ENCODE results near the gene ANKRD35.
"Not testable (repeated sequence)": the region's sequence is repeated elsewhere in the genome, so short reads cannot be mapped to it uniquely, and the experiment has no call there.

Gene ANKRD35, protein sequence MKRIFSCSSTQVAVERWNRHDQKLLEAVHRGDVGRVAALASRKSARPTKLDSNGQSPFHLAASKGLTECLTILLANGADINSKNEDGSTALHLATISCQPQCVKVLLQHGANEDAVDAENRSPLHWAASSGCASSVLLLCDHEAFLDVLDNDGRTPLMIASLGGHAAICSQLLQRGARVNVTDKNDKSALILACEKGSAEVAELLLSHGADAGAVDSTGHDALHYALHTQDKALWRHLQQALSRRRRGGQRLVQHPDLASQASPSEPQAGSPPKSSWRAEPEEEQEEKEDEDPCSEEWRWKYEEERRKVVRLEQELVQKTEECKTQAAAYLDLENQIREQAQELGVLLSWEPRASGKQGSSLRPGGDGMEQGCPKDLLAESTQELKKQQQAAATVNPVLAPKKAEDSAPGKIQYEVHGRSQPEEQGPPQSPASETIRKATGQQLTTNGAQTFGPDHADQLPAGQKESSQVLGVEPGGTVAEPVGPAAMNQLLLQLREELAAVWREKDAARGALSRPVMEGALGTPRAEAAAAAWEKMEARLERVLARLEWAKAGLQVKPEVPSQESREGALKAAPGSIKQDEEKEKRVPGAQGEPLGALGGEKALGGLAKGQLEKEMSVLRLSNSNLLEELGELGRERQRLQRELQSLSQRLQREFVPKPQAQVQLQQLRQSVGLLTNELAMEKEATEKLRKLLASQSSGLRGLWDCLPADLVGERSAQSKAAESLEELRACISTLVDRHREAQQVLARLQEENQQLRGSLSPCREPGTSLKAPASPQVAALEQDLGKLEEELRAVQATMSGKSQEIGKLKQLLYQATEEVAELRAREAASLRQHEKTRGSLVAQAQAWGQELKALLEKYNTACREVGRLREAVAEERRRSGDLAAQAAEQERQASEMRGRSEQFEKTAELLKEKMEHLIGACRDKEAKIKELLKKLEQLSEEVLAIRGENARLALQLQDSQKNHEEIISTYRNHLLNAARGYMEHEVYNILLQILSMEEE

DNA sequence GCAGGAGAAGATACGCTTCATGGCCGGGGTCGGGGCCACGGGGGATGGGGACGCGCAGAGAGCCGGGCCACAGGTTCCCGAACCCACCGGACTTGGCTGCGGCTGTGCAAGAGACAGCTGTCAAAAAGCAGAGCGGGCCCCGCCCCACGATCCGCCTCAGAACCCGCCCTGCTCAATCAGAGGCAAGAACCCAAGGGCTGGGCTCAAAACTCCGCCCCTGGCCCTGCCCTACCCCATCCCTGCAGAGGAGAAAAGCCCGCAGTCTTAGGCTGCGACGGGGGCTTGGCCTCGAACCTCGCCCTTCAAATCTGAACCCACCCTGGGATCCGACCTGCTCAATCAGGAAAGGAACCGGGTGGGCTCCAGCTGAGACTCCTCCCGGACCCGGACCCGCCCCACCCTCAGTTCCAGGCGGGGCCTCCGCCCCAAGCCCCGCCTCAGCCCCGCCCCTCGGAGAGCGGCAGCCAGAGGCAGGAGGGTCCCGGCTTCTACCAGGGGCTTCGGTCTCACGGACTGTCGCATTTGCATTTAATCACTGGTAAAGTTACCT lies at the start of gene ANKRD35:
Gene ANKRD35, minus strand, starts transcription at position 129 of the 550 bp plus-strand sequence. Its CDS starts 108 bp downstream, at position 21.
- DNase-seq = peak; percentile 68

DNA sequence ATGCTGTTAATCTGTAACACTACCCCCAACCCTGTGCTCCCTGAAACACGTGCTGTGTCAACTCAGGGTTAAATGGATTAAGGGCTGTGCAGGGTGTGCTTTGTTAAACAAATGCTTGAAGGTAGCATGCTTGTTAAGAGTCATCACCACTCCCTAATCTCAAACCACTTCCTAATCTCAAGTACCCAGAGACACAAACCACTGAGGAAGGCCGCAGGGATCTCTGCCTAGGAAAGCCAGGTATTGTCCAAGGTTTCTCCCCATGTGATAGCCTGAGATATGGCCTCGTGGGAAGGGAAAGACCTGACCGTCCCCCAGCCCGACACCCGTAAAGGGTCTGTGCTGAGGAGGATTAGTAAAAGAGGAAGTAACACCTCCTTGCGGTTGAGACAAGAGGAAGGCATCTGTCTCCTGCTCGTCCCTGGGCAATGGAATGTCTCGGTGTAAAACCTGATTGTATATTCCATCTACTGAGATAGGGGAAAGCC lies 46.9 kb upstream of the ANKRD35 start:
- not testable (repeated sequence) for DNase-seq

DNA sequence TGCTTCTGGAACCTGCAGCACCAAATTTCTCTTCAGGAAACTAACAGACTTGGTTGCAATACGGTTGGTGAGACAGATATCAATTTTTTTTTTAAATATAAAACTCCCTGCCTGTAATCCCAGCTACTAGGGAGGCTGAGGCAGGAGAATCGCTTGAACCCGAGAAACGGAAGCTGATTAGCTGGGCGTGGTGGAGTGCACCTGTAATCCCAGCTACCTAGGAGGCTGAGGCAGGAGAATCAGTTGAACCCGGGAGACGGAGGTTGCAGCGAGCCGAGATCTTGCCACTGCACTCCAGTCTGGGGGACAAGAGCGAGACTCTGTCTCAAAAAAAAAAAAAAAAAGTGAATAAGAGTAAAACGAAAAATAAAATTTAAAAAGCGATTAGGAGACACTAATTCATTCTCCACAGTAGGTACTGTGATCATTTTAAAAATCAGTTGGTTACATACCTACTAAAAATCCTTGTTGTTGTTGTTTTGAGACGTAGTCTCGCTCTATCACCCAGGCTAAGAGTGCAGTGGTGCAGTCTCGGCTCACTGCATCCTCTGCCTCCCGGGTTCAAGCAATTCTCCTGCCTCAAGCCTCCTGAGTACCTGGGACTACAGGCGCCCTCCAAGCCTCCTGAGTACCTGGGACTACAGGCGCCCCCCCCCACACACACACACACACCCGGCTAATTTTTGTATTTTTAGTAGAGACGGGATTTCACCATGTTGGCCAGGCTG lies 42.4 kb upstream of the ANKRD35 start:
- DNase-seq = no peak

DNA sequence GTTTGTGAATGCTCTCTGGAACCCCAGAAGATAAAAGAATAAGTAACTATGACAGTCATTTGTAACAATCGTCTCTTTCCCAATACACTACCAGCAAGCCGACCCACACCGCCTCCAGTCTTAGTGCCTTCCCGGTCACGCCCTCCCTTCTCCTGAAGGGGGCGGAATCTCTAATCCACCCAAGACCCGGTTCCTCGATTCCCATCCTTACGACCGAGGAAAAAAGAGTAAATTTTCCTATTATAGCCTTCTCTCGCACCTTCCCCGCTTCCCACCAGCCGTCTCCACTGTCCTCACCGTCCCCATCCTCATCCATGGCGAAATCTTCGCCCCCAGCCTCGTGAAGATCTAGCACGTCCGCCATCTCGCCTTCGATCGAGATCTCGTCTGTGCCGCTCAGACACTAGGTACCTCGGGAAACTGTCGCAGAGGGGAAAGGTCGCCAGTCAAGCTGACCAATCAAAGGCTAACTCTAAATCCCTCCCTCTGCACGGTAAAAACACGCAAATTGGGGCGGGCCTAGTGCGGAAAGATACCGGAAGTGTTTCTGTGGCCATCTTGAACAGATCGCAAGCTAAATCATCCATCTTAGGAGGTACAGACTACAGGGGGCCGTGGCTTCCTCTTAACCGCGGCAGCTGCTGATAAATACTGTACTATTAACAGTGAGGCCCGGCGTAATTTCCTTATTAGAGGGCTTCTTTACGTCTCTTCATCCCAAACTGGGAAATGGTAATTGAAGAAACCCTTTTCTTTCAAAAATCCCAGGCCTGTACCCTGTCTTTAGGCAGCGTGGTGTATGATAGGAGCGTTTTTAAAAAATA lies 41.6 kb upstream of the ANKRD35 start, which contains the start of gene RBM8A:
Gene RBM8A, minus strand, starts transcription at position 422 of the 824 bp plus-strand sequence. Its CDS starts 58 bp downstream, at position 364.
- peak; percentile 97 for DNase-seq

DNA sequence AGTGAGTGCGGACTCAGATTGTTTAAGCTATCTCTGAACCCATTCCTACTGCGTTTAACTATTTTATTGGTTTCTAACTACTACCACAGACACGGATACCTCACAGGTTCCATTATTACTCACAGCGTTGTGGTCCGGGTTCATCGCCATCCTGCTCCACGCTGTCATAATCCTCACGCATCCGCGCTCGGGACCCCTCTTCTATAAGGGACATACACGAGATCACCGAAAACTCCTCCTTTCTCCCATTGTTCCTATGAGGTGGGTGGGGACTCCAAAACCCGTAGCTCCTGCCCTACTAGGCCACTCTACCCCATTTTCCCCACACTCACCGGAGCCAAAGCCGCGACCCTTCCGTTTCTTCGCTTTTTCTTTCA lies 41.0 kb upstream of the ANKRD35 start:
- DNase-seq = no peak

DNA sequence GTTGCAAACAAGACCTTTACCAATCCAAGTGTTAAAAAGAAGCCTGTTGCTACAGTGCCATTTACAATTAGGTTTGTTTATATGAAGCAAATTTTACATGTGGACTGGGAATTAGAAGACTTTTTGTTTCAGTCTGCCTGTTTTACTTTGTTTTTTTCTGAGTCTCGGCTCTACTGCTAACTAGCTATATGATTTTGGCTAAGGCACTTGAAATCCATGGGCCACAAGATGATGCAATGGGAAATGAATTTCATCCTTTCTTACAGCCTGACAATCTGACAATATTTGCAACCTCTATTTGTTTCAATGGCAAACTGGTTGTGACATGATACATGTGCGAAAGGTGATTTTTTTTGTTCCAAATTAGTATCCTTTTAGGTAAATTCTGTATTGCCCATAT lies 36.6 kb upstream of the ANKRD35 start:
- no peak for DNase-seq

DNA sequence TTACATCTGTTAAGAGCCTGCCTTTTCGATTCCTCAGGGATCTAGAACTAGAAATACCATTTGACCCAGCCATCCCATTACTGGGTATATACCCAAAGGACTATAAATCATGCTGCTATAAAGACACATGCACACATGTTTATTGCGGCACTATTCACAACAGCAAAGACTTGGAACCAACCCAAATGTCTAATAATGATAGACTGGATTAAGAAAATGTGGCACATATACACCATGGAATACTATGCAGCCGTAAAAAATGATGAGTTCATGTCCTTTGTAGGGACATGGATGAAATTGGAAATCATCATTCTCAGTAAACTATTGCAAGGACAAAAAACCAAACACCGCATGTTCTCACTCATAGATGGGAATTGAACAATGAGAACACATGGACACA lies 34.6 kb upstream of the ANKRD35 start:
- not testable (repeated sequence) for DNase-seq

DNA sequence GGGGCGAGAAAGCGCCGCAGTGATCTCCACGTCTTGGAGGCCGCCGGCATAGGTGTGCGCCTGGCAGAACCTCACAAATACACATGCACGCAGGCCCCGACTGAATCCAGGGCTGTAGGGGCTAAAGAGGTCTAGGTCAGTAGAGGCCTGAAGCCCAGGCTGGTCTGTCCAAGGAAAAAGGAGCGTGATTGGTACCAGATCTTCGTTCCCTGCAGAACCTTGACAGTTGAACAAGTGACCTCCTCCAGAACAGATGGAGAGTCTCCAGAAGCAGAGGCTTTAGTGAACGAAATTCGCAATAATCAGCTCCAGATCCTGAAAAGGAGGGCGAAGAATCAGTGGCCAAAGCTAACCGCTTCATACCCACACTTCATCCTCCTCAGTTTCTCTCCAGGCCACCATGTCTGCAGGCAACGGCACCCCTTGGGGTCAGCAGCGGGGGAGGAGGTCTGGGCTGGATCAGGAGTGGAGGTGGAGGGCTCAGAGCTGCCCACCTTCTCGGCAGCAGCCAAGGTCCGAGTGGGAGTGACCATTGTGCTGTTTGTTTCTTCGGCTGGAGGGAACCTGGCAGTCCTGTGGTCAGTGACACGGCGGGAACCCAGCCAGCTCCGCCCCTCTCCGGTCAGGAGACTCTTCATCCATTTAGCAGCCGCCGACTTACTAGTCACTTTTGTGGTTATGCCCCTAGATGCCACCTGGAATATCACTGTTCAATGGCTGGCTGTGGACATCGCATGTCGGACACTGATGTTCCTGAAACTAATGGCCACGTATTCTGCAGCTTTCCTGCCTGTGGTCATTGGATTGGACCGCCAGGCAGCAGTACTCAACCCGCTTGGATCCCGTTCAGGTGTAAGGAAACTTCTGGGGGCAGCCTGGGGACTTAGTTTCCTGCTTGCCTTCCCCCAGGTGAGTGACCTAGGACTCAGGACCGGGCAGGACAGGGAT lies 33.6 kb upstream of the ANKRD35 start:
- no peak for DNase-seq

DNA sequence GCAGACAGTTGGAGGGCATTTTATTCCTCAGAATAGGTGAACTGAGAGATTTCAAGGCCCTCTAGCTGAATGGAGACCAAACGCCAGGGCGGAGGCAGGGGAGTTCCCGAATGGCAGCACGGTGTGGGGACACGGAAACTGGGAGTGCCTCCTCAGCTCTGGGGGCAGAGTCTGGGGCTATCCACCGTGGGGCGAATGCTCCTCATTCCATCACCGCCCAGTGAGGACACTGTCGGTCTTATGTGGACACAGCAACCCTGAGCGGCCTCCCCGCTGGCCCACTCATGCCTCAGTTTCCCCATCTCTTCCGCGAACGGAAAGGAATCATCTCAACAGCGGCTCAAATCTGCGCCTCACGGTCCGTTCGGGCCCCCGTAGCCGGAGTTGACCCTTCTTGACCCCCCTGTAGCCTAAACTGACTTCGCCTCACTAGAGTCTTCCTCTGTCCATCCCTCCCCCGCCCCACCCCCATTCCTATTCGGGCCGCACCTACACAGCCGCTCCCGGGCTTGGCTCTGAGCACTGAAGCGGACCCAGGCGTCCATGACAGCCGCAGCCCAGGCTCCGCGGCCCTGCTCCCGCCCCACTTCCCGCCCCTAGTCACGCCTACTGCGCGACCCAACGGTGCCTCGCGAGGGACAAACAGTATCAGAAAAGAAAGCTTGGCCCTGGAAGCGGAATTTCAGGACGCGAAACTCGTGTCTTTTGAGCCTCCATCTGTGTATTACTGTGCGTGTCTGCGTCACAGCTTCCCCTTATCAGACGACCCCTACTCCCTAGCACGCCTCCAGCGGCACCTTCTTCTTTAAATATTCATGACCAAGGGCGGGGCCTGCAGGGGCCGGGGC lies 32.7 kb upstream of the ANKRD35 start, which contains the start of gene PEX11B:
Gene PEX11B, minus strand, starts transcription at position 574 of the 848 bp plus-strand sequence. Its CDS starts 29 bp downstream, at position 545.
- DNase-seq = peak; percentile 73

DNA sequence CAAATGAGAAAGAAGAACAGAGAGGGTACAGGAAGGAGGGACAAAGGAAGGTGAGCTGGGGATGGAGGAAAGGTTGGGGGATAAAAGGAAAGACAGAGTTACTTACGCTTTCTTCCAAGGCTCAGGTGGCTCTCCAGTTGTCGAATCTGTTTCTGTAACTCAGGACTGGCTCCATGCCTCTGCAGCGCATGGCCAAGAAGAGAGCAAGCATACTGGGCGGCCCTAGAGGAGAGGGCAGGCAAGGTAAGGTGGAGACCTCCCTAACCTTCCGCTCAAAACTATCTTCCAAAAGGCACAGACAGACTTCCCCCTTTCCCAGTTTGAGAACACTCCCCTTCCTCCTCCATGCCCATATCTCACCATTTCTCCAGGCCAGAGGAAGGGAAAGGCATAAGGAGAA lies 31.9 kb upstream of the ANKRD35 start:
- DNase-seq = no peak

DNA sequence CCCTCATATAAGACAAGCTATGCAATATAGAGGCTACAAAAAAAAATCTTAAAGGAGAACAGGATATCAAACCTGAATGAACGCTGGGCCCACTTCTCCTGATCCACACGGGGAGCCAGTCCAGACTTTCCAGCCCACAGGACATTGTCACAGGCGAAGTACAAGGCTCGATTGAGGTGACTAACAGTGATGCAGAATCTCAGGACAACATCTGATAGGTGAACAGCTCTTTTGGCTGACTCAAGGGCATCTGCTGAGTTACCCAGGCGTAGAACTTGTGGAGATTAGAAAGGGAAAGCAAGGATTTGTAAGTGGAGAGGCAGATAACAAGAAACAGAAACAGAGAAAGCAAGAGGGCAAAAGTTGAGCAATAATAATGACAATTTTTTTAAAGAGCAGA lies 31.1 kb upstream of the ANKRD35 start:
- no peak for DNase-seq

DNA sequence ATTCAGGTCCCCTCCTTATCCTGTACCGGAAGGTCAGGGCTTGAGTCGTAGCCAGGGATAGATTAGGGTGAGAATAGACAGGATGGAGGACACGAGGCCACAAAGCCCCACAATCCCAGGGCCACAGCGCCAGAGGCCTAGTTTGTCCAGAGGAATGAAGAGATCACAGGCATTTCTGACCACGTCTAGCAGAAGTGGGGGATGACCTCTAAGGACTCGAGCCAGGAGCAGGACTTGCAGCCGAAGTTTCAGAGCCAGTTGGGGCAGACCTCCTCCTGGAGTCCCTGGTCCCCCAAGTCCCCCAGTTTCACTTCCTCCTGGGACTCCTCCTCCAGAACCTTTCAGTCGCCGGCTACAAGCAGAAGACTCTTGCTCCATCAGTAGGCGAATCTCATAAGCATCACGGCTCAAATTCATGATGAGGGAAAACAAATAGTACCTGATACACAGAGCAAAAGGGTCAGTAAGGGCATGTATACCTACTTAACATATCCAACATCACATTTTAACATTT lies 26.5 kb upstream of the ANKRD35 start:
- DNase-seq = no peak

DNA sequence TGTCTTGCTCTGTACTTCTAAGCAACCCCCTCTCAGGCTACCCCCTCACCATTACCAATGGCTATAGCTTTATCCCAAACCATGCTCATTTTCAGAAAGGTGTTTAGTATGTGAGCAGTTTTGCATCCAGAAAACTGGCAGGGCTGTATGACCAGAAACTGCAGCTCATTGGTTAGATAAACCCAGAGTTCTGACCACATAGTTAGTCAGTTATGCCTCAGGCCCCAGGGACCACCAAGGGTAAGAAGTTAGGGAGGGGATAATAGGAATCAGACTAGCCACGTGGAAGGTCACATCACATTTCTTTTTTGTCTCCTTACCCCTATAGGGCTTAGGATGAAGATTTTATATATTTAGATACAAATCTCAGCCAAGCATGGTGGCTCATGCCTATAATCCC lies 23.0 kb upstream of the ANKRD35 start:
- DNase-seq = no peak

DNA sequence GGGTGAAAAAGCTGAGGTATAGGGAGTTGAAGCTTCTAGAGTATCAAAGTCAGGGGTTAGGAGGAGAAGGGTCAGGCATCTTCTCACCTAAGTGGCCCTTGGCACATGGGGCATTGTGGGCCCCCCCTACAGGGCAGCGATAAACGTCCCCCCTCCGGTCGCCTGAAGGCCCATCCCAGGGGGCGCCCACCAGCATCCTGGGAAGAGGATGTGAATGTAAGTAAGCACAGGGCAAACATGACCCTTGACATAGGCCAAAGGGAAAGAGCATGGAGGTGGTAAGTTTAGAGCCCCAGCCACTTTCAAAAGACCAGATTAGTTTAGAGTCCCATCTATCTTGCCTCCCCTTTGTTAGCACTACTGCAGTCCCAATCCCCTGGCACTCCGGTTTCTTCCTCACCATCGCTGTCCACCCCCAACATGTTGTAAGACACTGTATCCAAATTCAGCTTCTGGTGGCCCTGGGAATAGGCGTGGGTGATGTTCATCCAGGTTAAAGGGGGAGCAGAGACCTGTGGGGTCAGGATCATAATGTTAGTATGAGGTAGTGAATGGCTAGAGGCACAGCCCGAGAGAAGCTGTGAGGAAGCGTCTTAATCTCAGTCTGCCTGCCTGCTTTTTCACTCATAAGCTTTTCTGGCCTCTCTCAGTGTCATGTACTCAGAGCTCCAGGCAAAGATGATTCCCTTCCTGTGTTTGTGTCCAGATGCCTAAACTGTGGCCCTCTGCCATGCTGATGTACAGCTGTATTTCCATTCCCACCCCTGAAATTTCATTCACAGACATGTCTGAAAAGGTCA lies 21.5 kb upstream of the ANKRD35 start:
- DNase-seq = no peak

DNA sequence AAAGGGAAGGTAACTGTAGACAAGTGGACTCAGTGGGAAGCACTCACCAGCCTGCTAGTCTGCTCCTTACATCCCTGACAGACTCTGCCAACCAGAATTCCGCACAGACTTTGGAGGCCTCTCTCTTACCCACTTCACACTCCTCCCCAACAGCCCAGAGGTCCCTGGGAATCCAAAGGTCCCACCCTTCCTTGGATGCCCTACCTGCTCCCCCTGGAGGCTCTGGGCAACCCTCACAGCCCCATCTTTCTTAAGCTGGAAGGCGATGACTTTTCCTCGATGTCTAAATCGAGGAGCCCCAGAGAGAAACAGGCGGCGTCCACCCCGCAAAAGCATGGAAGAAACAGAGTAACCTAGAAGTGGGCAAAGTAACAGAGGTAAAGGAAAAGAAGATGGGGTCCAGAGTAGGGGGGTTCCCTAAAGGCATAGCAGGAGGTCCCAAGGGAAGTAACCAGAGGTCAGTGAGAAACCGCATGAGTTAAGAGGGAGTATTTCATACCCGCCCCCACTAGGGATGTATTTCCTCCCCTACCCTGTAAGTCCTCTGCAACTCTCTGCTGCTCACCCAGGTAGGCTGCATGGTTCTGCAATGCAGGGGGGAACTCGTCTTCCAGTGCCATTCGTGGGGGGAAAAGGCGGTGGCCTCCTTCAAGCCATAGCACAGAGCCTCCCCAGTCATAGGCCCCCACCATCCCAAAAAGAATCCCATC lies 15.8 kb upstream of the ANKRD35 start:
- DNase-seq = no peak

DNA sequence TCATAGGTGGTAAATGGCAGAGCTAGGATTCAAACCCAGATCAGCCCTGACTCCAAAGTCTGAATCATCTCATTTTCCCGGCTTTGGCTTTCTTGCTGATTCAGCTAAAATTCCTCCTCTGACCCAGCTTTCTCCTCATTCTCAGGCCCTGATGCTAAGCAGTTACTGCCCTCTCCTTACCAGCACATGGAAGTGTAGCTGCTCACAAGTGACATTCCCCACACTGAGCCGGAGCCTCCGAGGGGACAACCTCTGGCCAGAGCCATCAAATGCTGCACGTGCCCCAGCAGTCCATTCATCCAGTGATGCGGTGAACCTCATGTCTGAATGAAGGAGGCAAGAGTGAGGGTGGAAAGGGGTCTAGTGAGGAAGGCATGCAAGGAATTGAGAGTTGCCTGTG lies 13.1 kb upstream of the ANKRD35 start:
- DNase-seq = no peak

DNA sequence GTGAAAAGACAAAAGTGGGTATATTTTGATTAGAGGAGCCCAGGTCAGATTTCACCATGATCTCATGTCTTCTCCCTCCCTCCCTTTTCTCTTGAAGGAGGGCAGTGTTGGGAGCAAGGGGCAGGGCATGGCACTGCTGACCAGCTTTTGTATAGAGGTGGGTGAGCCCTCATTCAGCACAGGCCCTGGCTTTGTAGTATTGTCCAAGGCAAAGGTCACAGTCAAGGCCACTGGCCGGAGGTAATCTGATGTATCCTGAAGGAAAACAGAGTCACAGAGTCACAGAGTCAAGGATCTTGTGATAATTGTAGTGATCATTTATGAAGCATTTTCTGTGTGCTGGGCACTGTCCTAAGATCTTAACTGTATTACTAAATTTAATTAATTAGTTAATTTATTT lies 12.3 kb upstream of the ANKRD35 start:
- no peak for DNase-seq
